Measurements from ENCODE around the gene CTXN1.

The CTXN1 gene

DNA sequence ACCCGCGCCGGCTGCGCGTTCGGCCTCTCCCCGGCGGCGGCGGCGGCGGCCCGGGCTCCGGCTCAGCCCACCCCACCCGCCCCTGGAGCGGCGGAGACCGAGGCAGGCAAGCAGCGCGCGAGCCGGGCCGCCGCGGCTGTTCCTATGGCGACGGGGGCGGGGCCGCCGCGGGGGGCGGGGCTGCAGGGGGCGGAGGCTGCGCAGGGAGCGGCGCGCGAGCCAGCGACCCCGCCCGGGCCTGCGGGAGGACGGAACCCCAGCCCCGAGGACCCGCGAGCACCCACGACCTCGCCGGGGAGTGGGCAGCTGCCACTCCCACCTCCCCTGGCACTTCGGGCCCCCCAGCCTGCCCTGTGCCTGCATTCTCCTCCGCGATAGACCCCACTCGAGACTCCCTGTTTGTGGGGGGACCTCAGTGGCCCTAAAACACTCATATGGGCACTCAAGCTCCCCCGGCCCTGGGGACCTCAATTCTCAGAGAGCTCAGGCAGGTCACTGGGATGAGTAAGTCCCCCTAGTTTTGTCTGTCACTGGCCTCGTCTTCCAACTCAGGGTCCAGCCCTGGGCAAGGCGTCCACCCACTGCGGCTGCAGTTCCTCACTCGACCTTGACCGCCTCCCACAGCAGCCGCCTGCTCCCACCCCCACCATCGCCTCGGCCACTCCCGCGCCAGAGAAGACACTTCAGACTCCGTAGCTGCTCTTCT, at the start of gene CTXN1:
Gene CTXN1, minus strand, starts transcription at position 115 of the 706 bp plus-strand sequence. CDS start 597 bp downstream, outside the sequence.
- no peak for DNase-seq (ENCODE audit: low read depth)
- TF ChIP-seq, protein P1, sequence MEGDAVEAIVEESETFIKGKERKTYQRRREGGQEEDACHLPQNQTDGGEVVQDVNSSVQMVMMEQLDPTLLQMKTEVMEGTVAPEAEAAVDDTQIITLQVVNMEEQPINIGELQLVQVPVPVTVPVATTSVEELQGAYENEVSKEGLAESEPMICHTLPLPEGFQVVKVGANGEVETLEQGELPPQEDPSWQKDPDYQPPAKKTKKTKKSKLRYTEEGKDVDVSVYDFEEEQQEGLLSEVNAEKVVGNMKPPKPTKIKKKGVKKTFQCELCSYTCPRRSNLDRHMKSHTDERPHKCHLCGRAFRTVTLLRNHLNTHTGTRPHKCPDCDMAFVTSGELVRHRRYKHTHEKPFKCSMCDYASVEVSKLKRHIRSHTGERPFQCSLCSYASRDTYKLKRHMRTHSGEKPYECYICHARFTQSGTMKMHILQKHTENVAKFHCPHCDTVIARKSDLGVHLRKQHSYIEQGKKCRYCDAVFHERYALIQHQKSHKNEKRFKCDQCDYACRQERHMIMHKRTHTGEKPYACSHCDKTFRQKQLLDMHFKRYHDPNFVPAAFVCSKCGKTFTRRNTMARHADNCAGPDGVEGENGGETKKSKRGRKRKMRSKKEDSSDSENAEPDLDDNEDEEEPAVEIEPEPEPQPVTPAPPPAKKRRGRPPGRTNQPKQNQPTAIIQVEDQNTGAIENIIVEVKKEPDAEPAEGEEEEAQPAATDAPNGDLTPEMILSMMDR (IDR thresholded peaks at IDR 0.05; ENCODE audit: low read depth, low read length, missing control alignments) = no peak
- H3K4me3 ChIP-seq (ENCODE audit: low read depth, low read length) = peak within 1 kb of the TSS; percentile 28; the same call in 1 of the 2 replicates

- TF ChIP-seq, protein P1 (IDR thresholded peaks at IDR 0.05; ENCODE audit: low read depth, low read length, missing control alignments) = no peak
- no peak overlapping the region for H3K4me3 ChIP-seq (ENCODE audit: low read depth, low read length)
- no peak for DNase-seq (ENCODE audit: low read depth)
Observed at GRCh38 chr19:7975037-7975436, 49.1 kb upstream of the CTXN1 start.

DNA sequence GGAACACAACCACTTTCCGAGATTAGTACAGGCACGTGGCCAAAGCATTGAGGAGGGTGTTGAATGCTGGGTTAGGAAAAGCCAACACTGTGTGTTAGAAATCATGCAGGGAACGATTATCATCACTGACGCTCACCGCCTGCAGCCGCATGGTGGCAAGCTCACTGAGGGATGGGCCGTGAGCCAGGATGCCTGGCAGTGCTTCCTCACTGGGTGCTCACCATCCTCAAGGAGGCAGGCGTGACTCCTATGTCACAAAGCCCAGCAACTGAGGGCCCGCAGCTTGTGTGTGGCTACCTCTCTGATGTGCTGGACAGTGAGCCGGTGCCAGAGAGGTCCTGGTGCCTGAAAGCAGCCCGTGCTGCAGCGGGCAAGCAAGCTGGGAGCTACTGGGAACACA, 47.9 kb upstream of the CTXN1 start:
- H3K4me3 ChIP-seq (ENCODE audit: low read depth, low read length) = no peak overlapping the region
- no peak for DNase-seq (ENCODE audit: low read depth)
- TF ChIP-seq, protein P1 (IDR thresholded peaks at IDR 0.05; ENCODE audit: low read depth, low read length, missing control alignments) = no peak

DNA sequence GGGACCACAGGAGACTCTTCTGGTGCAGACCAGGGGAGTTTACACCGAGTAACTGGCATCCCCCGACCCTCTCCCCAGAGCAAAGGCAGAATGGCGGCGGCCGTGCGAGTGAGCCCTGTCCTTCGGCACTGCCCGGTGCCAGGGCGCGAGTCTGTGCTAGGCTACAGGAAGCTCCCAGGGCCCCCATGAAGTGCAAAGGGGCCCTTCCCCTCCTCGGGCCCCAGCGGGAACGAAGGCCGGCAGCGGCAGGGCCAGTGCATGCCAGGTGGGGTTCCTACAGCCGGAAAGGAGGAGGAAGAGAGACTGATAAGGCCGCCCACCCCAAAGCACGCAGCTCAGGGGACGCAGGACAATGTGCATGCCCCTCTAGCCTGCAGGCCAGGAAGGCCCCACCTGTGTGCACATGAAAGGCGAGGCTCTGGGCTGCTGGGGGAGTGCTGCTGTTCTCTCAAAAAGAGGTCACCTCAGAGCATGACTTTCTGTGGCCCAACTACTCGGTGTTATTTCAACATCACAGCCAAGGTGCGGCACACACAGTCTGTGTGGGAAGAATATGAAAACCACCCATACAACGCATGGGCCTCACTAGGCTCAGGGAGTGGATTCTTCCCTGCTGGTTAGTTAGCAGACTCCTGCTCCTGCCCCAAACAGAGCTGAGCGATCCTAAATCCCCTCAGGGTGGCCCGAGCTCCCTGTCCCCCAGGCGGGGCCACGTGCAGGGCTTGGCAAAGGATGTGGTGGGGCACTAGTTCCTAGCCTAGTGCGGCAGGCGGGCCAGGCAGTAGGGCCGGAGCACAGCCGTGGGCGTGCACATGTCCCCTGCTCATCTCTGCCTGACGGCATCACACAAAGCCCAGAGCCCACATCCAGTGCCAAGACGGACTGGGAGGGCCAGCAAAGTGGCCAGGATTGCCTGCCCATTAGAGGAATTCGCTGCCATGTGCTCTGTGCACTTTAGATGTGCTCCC, 45.9 kb upstream of the CTXN1 start:
- H3K4me3 ChIP-seq (ENCODE audit: low read depth, low read length) = no peak overlapping the region
- DNase-seq (ENCODE audit: low read depth) = no peak
- TF ChIP-seq, protein P1 (IDR thresholded peaks at IDR 0.05; ENCODE audit: low read depth, low read length, missing control alignments) = no peak

DNA sequence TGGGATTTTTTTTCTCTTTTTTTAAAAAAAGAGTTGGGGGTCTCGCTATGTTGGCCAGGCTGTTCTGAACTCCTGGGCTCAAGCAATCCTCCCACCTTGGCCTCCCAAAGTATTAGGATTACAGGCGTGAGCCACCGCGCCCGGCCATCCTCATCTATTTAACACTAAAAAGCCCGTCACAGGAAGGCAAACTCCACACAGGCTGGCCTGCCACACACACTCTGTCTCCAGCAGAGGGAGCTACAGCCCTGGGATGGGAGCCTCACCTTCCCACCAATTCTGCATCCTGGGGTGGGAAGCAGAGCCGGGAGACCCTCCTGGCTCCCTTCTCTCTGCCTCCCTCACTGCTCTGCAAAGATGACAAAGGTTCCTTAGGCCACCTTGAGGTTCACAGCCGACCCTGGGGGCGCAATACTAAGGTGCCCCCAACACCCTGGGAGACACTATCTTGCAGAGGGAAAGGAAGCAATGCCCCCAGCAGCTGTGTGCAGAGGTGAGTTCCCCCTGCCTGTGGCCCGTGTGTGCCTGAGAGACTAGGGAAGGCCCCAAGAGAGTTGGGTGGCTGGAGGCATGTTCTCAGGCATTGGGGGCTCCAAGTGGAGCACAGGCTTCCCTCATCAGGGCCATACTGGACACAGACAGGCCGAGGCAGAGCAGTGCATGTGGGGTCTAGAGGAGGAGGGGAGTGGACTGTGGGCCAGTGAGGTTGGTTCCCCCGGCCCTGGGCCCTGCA, 44.9 kb upstream of the CTXN1 start:
- H3K4me3 ChIP-seq (ENCODE audit: low read depth, low read length) = no peak overlapping the region
- no peak for DNase-seq (ENCODE audit: low read depth)
- TF ChIP-seq, protein P1 (IDR thresholded peaks at IDR 0.05; ENCODE audit: low read depth, low read length, missing control alignments) = peak; percentile 87

- no peak for DNase-seq (ENCODE audit: low read depth)
- H3K4me3 ChIP-seq (ENCODE audit: low read depth, low read length) = no peak overlapping the region
- TF ChIP-seq, protein P1 (IDR thresholded peaks at IDR 0.05; ENCODE audit: low read depth, low read length, missing control alignments) = no peak
Observed at GRCh38 chr19:7969555-7969939, 43.6 kb upstream of the CTXN1 start.
